ENCODE measurements around the gene HS3ST3A1.

Gene HS3ST3A1

GRCh38 chr17:13457783-13458182 lies 143.9 kb downstream of the HS3ST3A1 start:
- no peak for DNase-seq (ENCODE audit: extremely low read depth in 1 of 2, low read depth in 1 of 2)
